Stimulated activated naive CD8-positive, alpha-beta T cell treated with anti-CD3 and anti-CD28 coated beads, Interleukin-15, amount 100 ng/mL, for 72 hours (primary cell): ENCODE data around the gene OCA2.
"Not testable (repeated sequence)": the region's sequence is repeated elsewhere in the genome, so short reads cannot be mapped to it uniquely, and the experiment has no call there.

Source experiments
- ATAC-seq: fragments of 150-1000 bp; cut with Tn5 transposase; 2 replicates; pipeline ENCODE4 v1.10.0; 2021; ENCODE audit warnings: mild to moderate bottlenecking, moderate library complexity
- DNase-seq, 2 donors: peaks; one replicate each; pipeline ENCODE4 v3.0.0; 2021 to 2022
- H3K27ac Mint-ChIP-seq, 2 donors: one replicate each; pipeline ENCODE4 v1.8.0; 2022; ENCODE audit warnings: mild to moderate bottlenecking in 2 of 2, mixed read lengths in 2 of 2, moderate library complexity in 2 of 2
- H3K27me3 Mint-ChIP-seq: one replicate; pipeline ENCODE4 v1.8.0; 2022; ENCODE audit warnings: mixed read lengths
- H3K4me1 Mint-ChIP-seq: one replicate; pipeline ENCODE4 v1.8.0; 2022; ENCODE audit warnings: mild to moderate bottlenecking, mixed read lengths
- H3K4me3 Mint-ChIP-seq, 2 donors: one replicate each; pipeline ENCODE4 v1.8.0; 2022; ENCODE audit warnings: mild to moderate bottlenecking in 2 of 2, mixed read lengths in 2 of 2, moderate library complexity in 1 of 2
- H3K9me3 Mint-ChIP-seq, 2 donors: one replicate each; pipeline ENCODE4 v1.8.0; 2022; ENCODE audit warnings: mixed read lengths in 2 of 2

Gene OCA2

GRCh38 chr15:27958911-27959578 lies 140.1 kb downstream of the OCA2 start:
- no peak overlapping the region for H3K27ac Mint-ChIP-seq
- H3K27me3 Mint-ChIP-seq = no peaks in the 10 kb centered on the region
- no peak for DNase-seq
- H3K4me3 Mint-ChIP-seq = no peak overlapping the region
- no peaks in the 10 kb centered on the region for H3K4me1 Mint-ChIP-seq
- peaks cover 0 to 5% of the 10 kb centered on the region in 2 donors for H3K9me3 Mint-ChIP-seq
- no peak for ATAC-seq

- Mint-ChIP-seq H3K27me3 (no peaks in the 10 kb centered on the region), H3K9me3 (no peaks in the 10 kb centered on the region), H3K4me1 (no peaks in the 10 kb centered on the region), H3K4me3 (no peak overlapping the region), H3K27ac (no peak overlapping the region)
- no peak for ATAC-seq
- no peak for DNase-seq
These were observed 142.8 kb downstream of the OCA2 start for GRCh38 chr15:27956285-27956684.

- no peaks in the 10 kb centered on the region for H3K9me3 Mint-ChIP-seq
- no peak overlapping the region for H3K27ac Mint-ChIP-seq
- ATAC-seq (no peak), DNase-seq (no peak)
- no peaks in the 10 kb centered on the region for H3K4me1 Mint-ChIP-seq
- no peak overlapping the region for H3K4me3 Mint-ChIP-seq
- H3K27me3 Mint-ChIP-seq = no peaks in the 10 kb centered on the region
These were observed 144.0 kb downstream of the OCA2 start for GRCh38 chr15:27955087-27955486.

- not testable (repeated sequence) for H3K9me3 Mint-ChIP-seq, H3K27me3 Mint-ChIP-seq, H3K4me3 Mint-ChIP-seq, ATAC-seq, DNase-seq, H3K4me1 Mint-ChIP-seq, H3K27ac Mint-ChIP-seq
These were observed 146.5 kb downstream of the OCA2 start for GRCh38 chr15:27952593-27952992.

- DNase-seq = no peak
- H3K27me3 Mint-ChIP-seq = no peaks in the 10 kb centered on the region
- no peaks in the 10 kb centered on the region for H3K9me3 Mint-ChIP-seq
- no peaks in the 10 kb centered on the region for H3K4me1 Mint-ChIP-seq
- no peak for ATAC-seq
- no peak overlapping the region for H3K4me3 Mint-ChIP-seq
- no peak overlapping the region for H3K27ac Mint-ChIP-seq
These were observed 147.8 kb downstream of the OCA2 start for GRCh38 chr15:27951191-27951890.

- Mint-ChIP-seq H3K9me3 (no peaks in the 10 kb centered on the region), H3K4me1 (no peaks in the 10 kb centered on the region), H3K27ac (no peak overlapping the region), H3K27me3 (no peaks in the 10 kb centered on the region), H3K4me3 (no peak overlapping the region)
- no peak for ATAC-seq
- no peak for DNase-seq
These were observed 150.0 kb downstream of the OCA2 start for GRCh38 chr15:27949089-27949488.

- no peaks in the 10 kb centered on the region for H3K4me1 Mint-ChIP-seq
- no peak overlapping the region for H3K27ac Mint-ChIP-seq
- DNase-seq (no peak), ATAC-seq (no peak)
- H3K9me3 Mint-ChIP-seq = no peaks in the 10 kb centered on the region
- peaks cover 6% of the 10 kb centered on the region for H3K27me3 Mint-ChIP-seq
- H3K4me3 Mint-ChIP-seq = no peak overlapping the region
These were observed 159.9 kb downstream of the OCA2 start for GRCh38 chr15:27939246-27939645.

- H3K9me3 Mint-ChIP-seq = peaks cover 8 to 9% of the 10 kb centered on the region in 2 donors
- H3K27me3 Mint-ChIP-seq = peaks cover 6% of the 10 kb centered on the region
- no peak for DNase-seq
- H3K4me1 Mint-ChIP-seq = no peaks in the 10 kb centered on the region
- H3K4me3 Mint-ChIP-seq = no peak overlapping the region
- ATAC-seq = no peak
- H3K27ac Mint-ChIP-seq = no peak overlapping the region
These were observed 161.3 kb downstream of the OCA2 start for GRCh38 chr15:27937851-27938250.

GRCh38 chr15:27936164-27936563 lies 163.0 kb downstream of the OCA2 start:
- Mint-ChIP-seq H3K9me3 (peaks cover 18 to 21% of the 10 kb centered on the region in 2 donors), H3K27ac (no peak overlapping the region), H3K4me1 (no peaks in the 10 kb centered on the region), H3K27me3 (peaks cover 6% of the 10 kb centered on the region), H3K4me3 (no peak overlapping the region)
- ATAC-seq = no peak
- no peak for DNase-seq

GRCh38 chr15:27935328-27935727 lies 163.8 kb downstream of the OCA2 start:
- ATAC-seq (no peak), DNase-seq (no peak)
- H3K9me3 Mint-ChIP-seq = peaks cover 18 to 21% of the 10 kb centered on the region in 2 donors
- H3K27ac Mint-ChIP-seq = no peak overlapping the region
- H3K4me1 Mint-ChIP-seq = no peaks in the 10 kb centered on the region
- H3K4me3 Mint-ChIP-seq = no peak overlapping the region
- peaks cover 6% of the 10 kb centered on the region for H3K27me3 Mint-ChIP-seq

- DNase-seq (no peak), ATAC-seq (no peak)
- Mint-ChIP-seq H3K27me3 (peaks cover 6% of the 10 kb centered on the region), H3K27ac (peak overlapping the region in 1 of 2 donors; percentile 7), H3K9me3 (peaks cover 18 to 21% of the 10 kb centered on the region in 2 donors), H3K4me1 (no peaks in the 10 kb centered on the region), H3K4me3 (no peak overlapping the region)
These were observed 164.3 kb downstream of the OCA2 start for GRCh38 chr15:27934782-27935181.

GRCh38 chr15:27933562-27933961 lies 165.6 kb downstream of the OCA2 start:
- Mint-ChIP-seq H3K4me1 (no peaks in the 10 kb centered on the region), H3K9me3 (peaks cover 18 to 21% of the 10 kb centered on the region in 2 donors), H3K27me3 (peaks cover 6% of the 10 kb centered on the region), H3K27ac (no peak overlapping the region), H3K4me3 (no peak overlapping the region)
- DNase-seq (no peak), ATAC-seq (no peak)

GRCh38 chr15:27932600-27932999 lies 166.5 kb downstream of the OCA2 start:
- Mint-ChIP-seq H3K9me3 (peaks cover 18 to 21% of the 10 kb centered on the region in 2 donors), H3K27ac (no peak overlapping the region), H3K4me1 (no peaks in the 10 kb centered on the region), H3K4me3 (no peak overlapping the region), H3K27me3 (peaks cover 6% of the 10 kb centered on the region)
- no peak for DNase-seq
- ATAC-seq = no peak

GRCh38 chr15:27928386-27928785 lies 170.7 kb downstream of the OCA2 start:
- Mint-ChIP-seq H3K9me3 (peaks cover 16 to 18% of the 10 kb centered on the region in 2 donors), H3K4me3 (no peak overlapping the region), H3K27ac (no peak overlapping the region), H3K27me3 (no peaks in the 10 kb centered on the region), H3K4me1 (no peaks in the 10 kb centered on the region)
- ATAC-seq (no peak), DNase-seq (no peak)

GRCh38 chr15:27912283-27912682 lies 186.8 kb downstream of the OCA2 start:
- Mint-ChIP-seq H3K4me3 (no peak overlapping the region), H3K27ac (no peak overlapping the region), H3K27me3 (no peaks in the 10 kb centered on the region), H3K4me1 (no peaks in the 10 kb centered on the region), H3K9me3 (peaks cover 0 to 31% of the 10 kb centered on the region in 2 donors)
- DNase-seq = no peak
- ATAC-seq = no peak

GRCh38 chr15:27906802-27907201 lies 192.3 kb downstream of the OCA2 start:
- Mint-ChIP-seq H3K4me3 (no peak overlapping the region), H3K27me3 (peaks cover 6% of the 10 kb centered on the region), H3K27ac (no peak overlapping the region), H3K9me3 (peaks cover 4 to 19% of the 10 kb centered on the region in 2 donors), H3K4me1 (no peaks in the 10 kb centered on the region)
- DNase-seq (no peak), ATAC-seq (no peak)
